ENCODE measurements around the gene RSKR.
A peak's percentile ranks its signal among the peaks of the same experiment; 100 is the strongest.

DNA sequence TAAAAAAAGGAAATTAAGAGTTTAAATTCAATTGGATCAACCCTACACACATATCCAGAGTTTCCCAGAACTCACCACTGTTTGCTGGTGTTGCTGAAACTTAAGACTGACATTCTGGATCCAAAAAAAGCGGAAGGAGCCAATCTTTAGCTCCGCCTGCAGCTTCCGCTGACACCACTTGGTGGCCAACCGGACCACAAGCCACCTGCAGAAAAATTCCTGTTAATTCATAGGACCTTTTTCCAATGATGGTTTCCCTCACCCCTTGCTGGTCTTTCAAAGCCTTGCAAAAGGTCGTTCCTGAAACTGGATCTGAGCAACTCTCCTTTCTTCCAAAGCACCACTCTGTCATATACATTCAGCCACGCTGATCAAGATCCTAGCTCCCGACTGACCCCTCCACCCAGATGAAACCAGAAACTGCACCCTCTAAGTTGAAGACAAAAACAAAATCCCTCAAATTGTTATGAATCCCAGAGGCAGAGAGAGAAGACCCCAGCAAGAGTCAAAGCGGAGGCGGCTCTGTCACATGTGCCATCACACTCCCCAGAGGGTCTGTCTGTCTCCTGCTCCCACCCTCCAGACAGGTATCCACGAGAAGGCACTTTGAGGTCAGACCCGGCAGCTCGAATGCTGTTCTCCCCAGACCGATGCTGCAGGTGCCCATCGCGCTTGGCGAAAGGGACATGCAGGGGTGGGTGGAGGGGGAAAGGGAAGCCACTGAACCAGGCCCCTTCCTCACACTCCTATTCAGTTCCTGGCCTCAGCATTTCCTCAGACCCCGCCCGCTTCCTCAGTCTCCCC is 30.2 kb upstream of the RSKR start:
- TF ChIP-seq, protein P1, sequence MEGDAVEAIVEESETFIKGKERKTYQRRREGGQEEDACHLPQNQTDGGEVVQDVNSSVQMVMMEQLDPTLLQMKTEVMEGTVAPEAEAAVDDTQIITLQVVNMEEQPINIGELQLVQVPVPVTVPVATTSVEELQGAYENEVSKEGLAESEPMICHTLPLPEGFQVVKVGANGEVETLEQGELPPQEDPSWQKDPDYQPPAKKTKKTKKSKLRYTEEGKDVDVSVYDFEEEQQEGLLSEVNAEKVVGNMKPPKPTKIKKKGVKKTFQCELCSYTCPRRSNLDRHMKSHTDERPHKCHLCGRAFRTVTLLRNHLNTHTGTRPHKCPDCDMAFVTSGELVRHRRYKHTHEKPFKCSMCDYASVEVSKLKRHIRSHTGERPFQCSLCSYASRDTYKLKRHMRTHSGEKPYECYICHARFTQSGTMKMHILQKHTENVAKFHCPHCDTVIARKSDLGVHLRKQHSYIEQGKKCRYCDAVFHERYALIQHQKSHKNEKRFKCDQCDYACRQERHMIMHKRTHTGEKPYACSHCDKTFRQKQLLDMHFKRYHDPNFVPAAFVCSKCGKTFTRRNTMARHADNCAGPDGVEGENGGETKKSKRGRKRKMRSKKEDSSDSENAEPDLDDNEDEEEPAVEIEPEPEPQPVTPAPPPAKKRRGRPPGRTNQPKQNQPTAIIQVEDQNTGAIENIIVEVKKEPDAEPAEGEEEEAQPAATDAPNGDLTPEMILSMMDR (IDR thresholded peaks at IDR 0.05; ENCODE audit: low read depth, low read length, poor library complexity, severe bottlenecking) = peak; percentile 59
- TF ChIP-seq EZH2phosphoT487 (IDR thresholded peaks at IDR 0.05; ENCODE audit: borderline replicate concordance, low read length) = no peak
